Mononuclear cell (primary cell): Measurements from ENCODE around the gene KCNMA1. TPM values are rescaled to one million over a fixed set of nuclear protein-coding genes. Genes with fewer than 3 reads are reported as not detected.

Source experiments
- H3K27me3 ChIP-seq: 2 replicates; pipeline ENCODE4 v1.6.0; 2011; ENCODE audit warnings: low read length, control low read depth; ENCODE audit not compliant: insufficient read depth
- H3K4me1 ChIP-seq: 2 replicates; pipeline ENCODE4 v1.5.1; 2011; ENCODE audit warnings: mild to moderate bottlenecking, low read length, control low read depth; ENCODE audit not compliant: insufficient read depth
- H3K4me3 ChIP-seq: 2 replicates; pipeline ENCODE4 v1.5.1; 2011; ENCODE audit warnings: mild to moderate bottlenecking, low read length, moderate library complexity
- H3K9me3 ChIP-seq: 2 replicates; pipeline ENCODE4 v1.5.1; 2011; ENCODE audit warnings: low read depth, mild to moderate bottlenecking, control low read depth, low read length
- total RNA-seq: library from RNA; depleted of rRNA; stranded (reverse); fragments of >200 nt; gene quantifications from one replicate; pipeline ENCODE4 v1.2.3, GENCODE V29; 2012

The KCNMA1 gene
- total RNA-seq, 1 donor: 0.42 TPM

GRCh38 chr10:77629775-77630506 is 7.7 kb downstream of the KCNMA1 start:
- Histone ChIP-seq H3K4me1 (peaks cover 7% of the 10 kb centered on the region), H3K4me3 (no peak overlapping the region), H3K9me3 (no peaks in the 10 kb centered on the region), H3K27me3 (peaks cover 16% of the 10 kb centered on the region)

GRCh38 chr10:77628906-77629730 is 8.5 kb downstream of the KCNMA1 start:
- Histone ChIP-seq H3K9me3 (no peaks in the 10 kb centered on the region), H3K27me3 (peaks cover 7% of the 10 kb centered on the region), H3K4me3 (no peak overlapping the region), H3K4me1 (peaks cover 11% of the 10 kb centered on the region)

GRCh38 chr10:77626266-77626935 is 11.2 kb downstream of the KCNMA1 start:
- H3K4me3 ChIP-seq: no peak overlapping the region
- no peaks in the 10 kb centered on the region for H3K9me3 ChIP-seq
- peaks cover 33% of the 10 kb centered on the region for H3K4me1 ChIP-seq
- no peaks in the 10 kb centered on the region for H3K27me3 ChIP-seq

GRCh38 chr10:77625379-77625778 is 12.2 kb downstream of the KCNMA1 start:
- no peak overlapping the region for H3K4me3 ChIP-seq
- peaks cover 43% of the 10 kb centered on the region for H3K4me1 ChIP-seq
- no peaks in the 10 kb centered on the region for H3K27me3 ChIP-seq
- no peaks in the 10 kb centered on the region for H3K9me3 ChIP-seq

GRCh38 chr10:77622889-77623291 is 14.7 kb downstream of the KCNMA1 start:
- Histone ChIP-seq H3K9me3 (no peaks in the 10 kb centered on the region), H3K4me3 (no peak overlapping the region), H3K4me1 (peaks cover 62% of the 10 kb centered on the region), H3K27me3 (no peaks in the 10 kb centered on the region)

GRCh38 chr10:77620731-77621130 is 16.9 kb downstream of the KCNMA1 start:
- no peaks in the 10 kb centered on the region for H3K9me3 ChIP-seq
- H3K4me1 ChIP-seq: peaks cover 60% of the 10 kb centered on the region
- no peaks in the 10 kb centered on the region for H3K27me3 ChIP-seq
- H3K4me3 ChIP-seq: no peak overlapping the region

- H3K4me3 ChIP-seq: no peak overlapping the region
- no peaks in the 10 kb centered on the region for H3K9me3 ChIP-seq
- H3K4me1 ChIP-seq: peaks cover 57% of the 10 kb centered on the region
- no peaks in the 10 kb centered on the region for H3K27me3 ChIP-seq
These were observed 17.5 kb downstream of the KCNMA1 start for GRCh38 chr10:77619964-77620703.

- Histone ChIP-seq H3K4me3 (no peak overlapping the region), H3K9me3 (no peaks in the 10 kb centered on the region), H3K4me1 (peaks cover 43% of the 10 kb centered on the region), H3K27me3 (no peaks in the 10 kb centered on the region)
These were observed 19.5 kb downstream of the KCNMA1 start for GRCh38 chr10:77618117-77618516.

GRCh38 chr10:77616766-77617165 is 20.8 kb downstream of the KCNMA1 start:
- no peaks in the 10 kb centered on the region for H3K9me3 ChIP-seq
- H3K27me3 ChIP-seq: no peaks in the 10 kb centered on the region
- peaks cover 32% of the 10 kb centered on the region for H3K4me1 ChIP-seq
- H3K4me3 ChIP-seq: no peak overlapping the region

GRCh38 chr10:77614778-77615625 is 22.6 kb downstream of the KCNMA1 start:
- Histone ChIP-seq H3K27me3 (no peaks in the 10 kb centered on the region), H3K9me3 (no peaks in the 10 kb centered on the region), H3K4me3 (no peak overlapping the region), H3K4me1 (peaks cover 16% of the 10 kb centered on the region)

GRCh38 chr10:77613476-77614130 is 24.0 kb downstream of the KCNMA1 start:
- H3K4me3 ChIP-seq: no peak overlapping the region
- peaks cover 2% of the 10 kb centered on the region for H3K4me1 ChIP-seq
- no peaks in the 10 kb centered on the region for H3K9me3 ChIP-seq
- H3K27me3 ChIP-seq: no peaks in the 10 kb centered on the region

- H3K4me1 ChIP-seq: no peaks in the 10 kb centered on the region
- no peaks in the 10 kb centered on the region for H3K9me3 ChIP-seq
- H3K27me3 ChIP-seq: no peaks in the 10 kb centered on the region
- H3K4me3 ChIP-seq: no peak overlapping the region
These were observed 25.9 kb downstream of the KCNMA1 start for GRCh38 chr10:77611670-77612069.

- H3K27me3 ChIP-seq: no peaks in the 10 kb centered on the region
These were observed 26.4 kb downstream of the KCNMA1 start for GRCh38 chr10:77611221-77611620.

More at GRCh38 chr10:77611221-77611620, 26.4 kb downstream of the KCNMA1 start:
- Histone ChIP-seq H3K9me3 (no peaks in the 10 kb centered on the region), H3K4me3 (no peak overlapping the region), H3K4me1 (no peaks in the 10 kb centered on the region)
